ENCODE data around the gene FAM117B. TPM values are rescaled to one million over a fixed set of nuclear protein-coding genes. Genes with fewer than 3 reads are reported as not detected.
"Not testable (repeated sequence)": the region's sequence is repeated elsewhere in the genome, so short reads cannot be mapped to it uniquely, and the experiment has no call there.

Gene FAM117B
- total and polyA plus RNA-seq, 2 of the 8 experiments (the other 6 are each of a cell fraction or from before 2014, with no cell fraction given): 3.9 to 22.6 TPM

GRCh38 chr2:202807431-202808138 lies 172.8 kb downstream of the FAM117B start:
- not testable (repeated sequence) for H4K5ac ChIP-seq (ENCODE audit: insufficient read length, low read depth, low read length); H2BK120ac ChIP-seq (replicated peaks; ENCODE audit: low read depth, low read length); FAIRE-seq; H3K14ac ChIP-seq (ENCODE audit: insufficient read length); H3K23ac ChIP-seq (ENCODE audit: insufficient read length); H3K27me3 ChIP-seq (replicated peaks in 1 of 4; ENCODE audit: control insufficient read depth in 3 of 4, extremely low read depth in 1 of 4, insufficient read depth in 3 of 4, low read length in 3 of 4); H3K9ac ChIP-seq (replicated peaks in 1 of 4; ENCODE audit: extremely low read depth in 1 of 4, low read depth in 3 of 4, low read length in 3 of 4); H3K56ac ChIP-seq (replicated peaks; ENCODE audit: insufficient read length, low read depth, low read length); H3K23me2 ChIP-seq (ENCODE audit: low read depth, low read length); H3K18ac ChIP-seq (ENCODE audit: extremely low read depth, low read length); H2BK12ac ChIP-seq (ENCODE audit: low read depth, low read length); H2BK5ac ChIP-seq (ENCODE audit: low read depth, low read length); H3K4me2 ChIP-seq (ENCODE audit: insufficient read depth in 1 of 2, low read depth in 2 of 2, low read length in 2 of 2); H3K4me3 ChIP-seq (ENCODE audit: extremely low read depth in 1 of 4, insufficient read depth in 2 of 4, low read depth in 3 of 4, low read length in 4 of 4); H3K36me3 ChIP-seq (ENCODE audit: control insufficient read depth in 2 of 4, insufficient read depth in 4 of 4, low read length in 3 of 4); H2BK20ac ChIP-seq (ENCODE audit: low read length); H3K79me1 ChIP-seq (ENCODE audit: low read depth, low read length); H4K20me1 ChIP-seq (replicated peaks in 1 of 2; ENCODE audit: control insufficient read depth in 1 of 2, insufficient read depth in 2 of 2, low read length in 2 of 2); H2AK5ac ChIP-seq (ENCODE audit: low read depth, low read length); H3K79me2 ChIP-seq (ENCODE audit: control insufficient read depth in 1 of 2, insufficient read depth in 2 of 2, low read length in 2 of 2); H4K91ac ChIP-seq (replicated peaks; ENCODE audit: insufficient read length, low read length); H3K4me1 ChIP-seq (replicated peaks in 1 of 4; ENCODE audit: control insufficient read depth in 3 of 4, insufficient read depth in 4 of 4, low read length in 3 of 4); DNase-seq (ENCODE audit: low read depth in 1 of 2, low spot score in 2 of 2); H3K4ac ChIP-seq (replicated peaks; ENCODE audit: insufficient read length, low read depth, low read length); H2BK15ac ChIP-seq (ENCODE audit: low read length); H2AFZ ChIP-seq (ENCODE audit: low read length); H4K8ac ChIP-seq (ENCODE audit: extremely low read depth, insufficient read depth, low read length); H3K9me3 ChIP-seq (ENCODE audit: insufficient read depth in 2 of 2, low read depth in 1 of 2, low read length in 1 of 2); H3K27ac ChIP-seq (ENCODE audit: low read depth, low read length)
- ChIA-PET CTCF (ENCODE audit: partially characterized antibody) (interaction anchor here (0.7 kb wide), 1 partner anchor 21 kb away, joined by 4 read pairs; no protein-coding TSS in a partner anchor), POLR2A (ENCODE audit: partially characterized antibody) (interaction anchor here (0.9 to 1.6 kb wide), 2 partner anchors 11 to 21 kb away, joined by 3 to 5 read pairs; no protein-coding TSS in a partner anchor)
- WGBS, 2 experiments (ENCODE audit: extremely low coverage in 1 of 2, insufficient coverage in 1 of 2, insufficient read length in 1 of 2, insufficient replicate concordance in 2 of 2, low coverage in 1 of 2, low lambda C conversion rate in 2 of 2, missing lambda C conversion rate in 1 of 2): 64% methylated on average over 1 of the region's 1 CpG; no CpG with 5 or more reads in 1 of the 2 experiments

Measured in H1 (cell line).